PC-3 (cell line): Measurements from ENCODE around the gene PXN. TPM values are rescaled to one million over a fixed set of nuclear protein-coding genes. Genes with fewer than 3 reads are reported as not detected.
A peak's percentile ranks its signal among the peaks of the same experiment; 100 is the strongest.

Experiments used
- ATAC-seq: fragments of 200-7000 bp; cut with Tn5 transposase; 2 replicates; pipeline ENCODE4 v1.9.1; 2020; ENCODE audit warnings: mild to moderate bottlenecking, moderate library complexity
- BruUV-seq: library from RNA; stranded (reverse); fragments of 400-500 nt; replicated peaks from 2 replicates; lab custom pipeline; 2021; lab: Mats Ljungman, UMichigan
- CTCF ChIA-PET: fragments of 300-600 bp; sonication (Branson Sonifier 250); formaldehyde crosslinking; loops from one replicate; lab custom pipeline; 2022; ENCODE audit warnings: antibody characterized with exemption; lab: Charles Lee
- POLR2A ChIA-PET: fragments of 300-600 bp; sonication (Branson Sonifier 250); formaldehyde crosslinking; loops from one replicate; lab custom pipeline; 2022; ENCODE audit warnings: antibody characterized with exemption; ENCODE audit not compliant: unreplicated experiment; lab: Charles Lee
- DNase-seq: peaks from one replicate; pipeline ENCODE4 v3.0.0-alpha.2; 2015
- H2AFZ ChIP-seq: fragments of 300-600 bp; sonication (generic); 2 replicates; pipeline ENCODE4 v1.6.0; 2016; ENCODE audit warnings: antibody characterized with exemption, low read length
- H3F3A ChIP-seq: fragments of 300-600 bp; sonication (generic); one replicate; pipeline ENCODE4 v1.6.0; 2017; ENCODE audit warnings: antibody characterized with exemption, low read length, control low read depth, mild to moderate bottlenecking; ENCODE audit not compliant: unreplicated experiment
- H3K27ac ChIP-seq: fragments of 300-600 bp; sonication (generic); 2 replicates; pipeline ENCODE4 v1.5.1; 2016; ENCODE audit warnings: mild to moderate bottlenecking, low read length
- H3K27me3 ChIP-seq: fragments of 300-600 bp; sonication (generic); 2 replicates; pipeline ENCODE4 v1.6.1; 2016; ENCODE audit warnings: low read length, mixed read lengths
- H3K36me3 ChIP-seq: fragments of 300-600 bp; sonication (generic); 2 replicates; pipeline ENCODE4 v1.6.1; 2016; ENCODE audit warnings: low read depth, mixed run types, low read length, mixed read lengths
- H3K4me1 ChIP-seq: fragments of 300-600 bp; sonication (generic); 2 replicates; pipeline ENCODE4 v1.5.1; 2016; ENCODE audit warnings: low read length; ENCODE audit not compliant: insufficient read depth
- H3K4me2 ChIP-seq: fragments of 300-600 bp; sonication (generic); 2 replicates; pipeline ENCODE4 v1.6.0; 2016; ENCODE audit warnings: low read length
- H3K4me3 ChIP-seq: fragments of 300-600 bp; sonication (generic); 2 replicates; pipeline ENCODE4 v1.5.1; 2016; ENCODE audit warnings: mild to moderate bottlenecking, low read length, mixed read lengths
- H3K79me2 ChIP-seq: fragments of 300-600 bp; sonication (generic); 2 replicates; pipeline ENCODE4 v1.6.1; 2017; ENCODE audit warnings: low read length, mixed read lengths
- H3K9ac ChIP-seq: fragments of 300-600 bp; sonication (generic); 2 replicates; pipeline ENCODE4 v1.6.0; 2016; ENCODE audit warnings: mild to moderate bottlenecking, low read length
- H3K9me2 ChIP-seq: fragments of 300-600 bp; sonication (generic); replicated peaks from 2 replicates; pipeline ENCODE4 v1.6.1; 2016; ENCODE audit warnings: mixed run types, low read length, mixed read lengths
- H3K9me3 ChIP-seq: fragments of 300-600 bp; sonication (generic); 2 replicates; pipeline ENCODE4 v1.6.1; 2016; ENCODE audit warnings: low read length, mixed read lengths
- H4K20me1 ChIP-seq: fragments of 300-600 bp; sonication (generic); 2 replicates; pipeline ENCODE4 v1.6.1; 2016; ENCODE audit warnings: low read length, mixed read lengths
- EZH2 ChIP-seq: fragments of 300-600 bp; sonication (generic); IDR thresholded peaks from one replicate; pipeline ENCODE4 v1.6.1; 2017; ENCODE audit warnings: antibody characterized with exemption, mild to moderate bottlenecking, low read length; ENCODE audit not compliant: unreplicated experiment
- EZH2phosphoT487 ChIP-seq: fragments of 300-600 bp; sonication (generic); IDR thresholded peaks from 2 replicates; pipeline ENCODE4 v1.6.1; 2018; ENCODE audit warnings: mild to moderate bottlenecking, antibody characterized with exemption, low read length, borderline replicate concordance
- intact Hi-C: fragments of 100-400 bp; cut with micrococcal nuclease; formaldehyde crosslinking; loops from 2 replicates; pipeline ENCODE4 v1.9.0; 2023
- total RNA-seq: library from RNA; depleted of rRNA; stranded (reverse); fragments of >200 nt; gene quantifications from 2 replicates; pipeline ENCODE4 v1.2.3, GENCODE V29; 2014
- TF ChIP-seq, protein P1 (sequence below): fragments of 300-600 bp; sonication (generic); conservative IDR thresholded peaks from 2 replicates; pipeline ENCODE4 v1.5.1; 2017; ENCODE audit warnings: antibody characterized with exemption, low read depth, mild to moderate bottlenecking, low read length

Gene PXN
- total RNA-seq, 1 experiment from 2014 or later, result 313 TPM

DNA sequence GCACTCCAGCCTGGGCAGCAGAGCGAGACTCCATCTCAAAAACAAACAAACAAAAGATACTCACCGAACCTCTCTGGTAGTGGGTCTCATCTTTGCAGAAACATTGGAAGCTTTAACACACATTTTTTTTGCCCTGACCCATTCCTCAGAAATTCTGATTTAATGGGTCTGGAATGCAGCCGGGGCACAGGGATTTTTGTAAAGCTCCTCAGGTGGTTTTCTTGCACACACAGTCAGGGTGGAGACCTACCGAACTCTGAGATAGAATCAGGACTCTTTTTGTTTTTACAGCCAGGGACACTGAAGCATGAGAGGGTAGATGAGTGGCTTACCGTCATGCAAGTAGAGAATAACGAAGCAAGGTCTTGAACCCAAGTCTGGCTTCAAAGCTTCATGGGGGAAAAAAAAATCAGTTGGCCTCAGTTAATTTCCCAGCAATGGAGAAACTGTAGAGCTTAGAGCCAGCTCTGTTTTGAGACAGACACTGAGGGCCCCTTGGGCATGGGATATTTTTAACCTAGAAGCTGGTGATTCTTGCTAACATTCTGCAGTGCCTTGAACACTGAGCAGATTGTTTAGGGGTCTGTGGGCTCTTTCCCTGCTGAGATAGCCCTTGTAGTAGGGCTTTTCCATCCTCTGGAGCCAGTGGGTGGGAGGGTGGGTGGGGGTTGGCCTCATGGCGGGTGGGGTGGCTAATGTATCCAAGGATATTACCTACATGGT lies 21.4 kb upstream of the PXN start:
- intact Hi-C loops, result no loop called here
- BruUV-seq, result no TSS peak
- H4K20me1 ChIP-seq, result no peaks in the 10 kb centered on the region
- H3K4me3 ChIP-seq, result peak overlapping the region; percentile 27; the same call in 1 of the 2 replicates
- no peaks in the 10 kb centered on the region for H3K36me3 ChIP-seq
- peaks cover 10% of the 10 kb centered on the region for H3F3A ChIP-seq
- TF ChIP-seq EZH2phosphoT487 (no peak), EZH2 (no peak)
- TF ChIP-seq, protein P1, sequence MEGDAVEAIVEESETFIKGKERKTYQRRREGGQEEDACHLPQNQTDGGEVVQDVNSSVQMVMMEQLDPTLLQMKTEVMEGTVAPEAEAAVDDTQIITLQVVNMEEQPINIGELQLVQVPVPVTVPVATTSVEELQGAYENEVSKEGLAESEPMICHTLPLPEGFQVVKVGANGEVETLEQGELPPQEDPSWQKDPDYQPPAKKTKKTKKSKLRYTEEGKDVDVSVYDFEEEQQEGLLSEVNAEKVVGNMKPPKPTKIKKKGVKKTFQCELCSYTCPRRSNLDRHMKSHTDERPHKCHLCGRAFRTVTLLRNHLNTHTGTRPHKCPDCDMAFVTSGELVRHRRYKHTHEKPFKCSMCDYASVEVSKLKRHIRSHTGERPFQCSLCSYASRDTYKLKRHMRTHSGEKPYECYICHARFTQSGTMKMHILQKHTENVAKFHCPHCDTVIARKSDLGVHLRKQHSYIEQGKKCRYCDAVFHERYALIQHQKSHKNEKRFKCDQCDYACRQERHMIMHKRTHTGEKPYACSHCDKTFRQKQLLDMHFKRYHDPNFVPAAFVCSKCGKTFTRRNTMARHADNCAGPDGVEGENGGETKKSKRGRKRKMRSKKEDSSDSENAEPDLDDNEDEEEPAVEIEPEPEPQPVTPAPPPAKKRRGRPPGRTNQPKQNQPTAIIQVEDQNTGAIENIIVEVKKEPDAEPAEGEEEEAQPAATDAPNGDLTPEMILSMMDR, result no peak
- H3K79me2 ChIP-seq, result no peaks in the 10 kb centered on the region
- no peaks in the 10 kb centered on the region for H3K9me3 ChIP-seq
- ATAC-seq (no peak), DNase-seq (peak; percentile 79)
- H3K27me3 ChIP-seq, result no peaks in the 10 kb centered on the region
- peak overlapping the region; percentile 65 for H3K4me2 ChIP-seq
- no peaks in the 10 kb centered on the region for H3K9me2 ChIP-seq
- no peak overlapping the region for H3K27ac ChIP-seq
- ChIA-PET CTCF (interaction anchor here (0.6 kb wide), 2 partner anchors 78 to 89 kb away, joined by 3 read pairs; no protein-coding TSS in a partner anchor), POLR2A (interaction anchor here (0.5 kb wide), 1 partner anchor 52 kb away, joined by 4 read pairs; no protein-coding TSS in a partner anchor)
- H3K9ac ChIP-seq, result no peak overlapping the region
- peak overlapping the region; percentile 56 for H2AFZ ChIP-seq
- H3K4me1 ChIP-seq, result peaks cover 18% of the 10 kb centered on the region

DNA sequence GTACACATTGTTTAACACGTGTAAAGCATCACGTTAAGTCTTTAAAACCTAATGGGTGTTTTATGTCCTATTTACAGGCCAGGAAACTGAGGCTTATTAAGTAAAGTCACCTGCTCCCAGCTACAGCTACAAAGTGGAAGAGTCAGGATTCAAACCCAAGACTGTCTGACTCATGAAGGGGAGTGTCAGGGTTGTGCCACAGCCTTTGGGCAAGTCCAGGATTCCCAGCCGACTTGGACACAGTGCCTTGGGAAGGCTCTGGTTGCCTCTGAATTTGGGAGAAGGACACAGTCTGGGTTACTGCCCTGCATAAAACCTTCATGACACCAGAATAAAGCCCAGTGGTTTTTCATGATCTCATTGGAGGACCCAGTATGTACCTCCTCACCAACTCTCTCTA lies 18.9 kb upstream of the PXN start:
- ChIA-PET CTCF (no interaction called here), POLR2A (no interaction called here)
- Histone ChIP-seq H3K9me3 (no peaks in the 10 kb centered on the region), H2AFZ (no peak overlapping the region), H3K4me1 (peaks cover 11% of the 10 kb centered on the region), H3K27ac (no peak overlapping the region), H3K27me3 (no peaks in the 10 kb centered on the region), H3K4me2 (no peak overlapping the region), H3K4me3 (no peak overlapping the region), H3K36me3 (no peaks in the 10 kb centered on the region), H3K9me2 (no peaks in the 10 kb centered on the region), H4K20me1 (no peaks in the 10 kb centered on the region), H3K9ac (no peak overlapping the region), H3K79me2 (no peaks in the 10 kb centered on the region), H3F3A (no peaks in the 10 kb centered on the region)
- DNase-seq (no peak), ATAC-seq (0 out of 2 replicates have a peak, but pooled peaks have one; percentile 33)
- no peak for TF ChIP-seq EZH2
- intact Hi-C loops, result no loop called here
- no TSS peak for BruUV-seq

DNA sequence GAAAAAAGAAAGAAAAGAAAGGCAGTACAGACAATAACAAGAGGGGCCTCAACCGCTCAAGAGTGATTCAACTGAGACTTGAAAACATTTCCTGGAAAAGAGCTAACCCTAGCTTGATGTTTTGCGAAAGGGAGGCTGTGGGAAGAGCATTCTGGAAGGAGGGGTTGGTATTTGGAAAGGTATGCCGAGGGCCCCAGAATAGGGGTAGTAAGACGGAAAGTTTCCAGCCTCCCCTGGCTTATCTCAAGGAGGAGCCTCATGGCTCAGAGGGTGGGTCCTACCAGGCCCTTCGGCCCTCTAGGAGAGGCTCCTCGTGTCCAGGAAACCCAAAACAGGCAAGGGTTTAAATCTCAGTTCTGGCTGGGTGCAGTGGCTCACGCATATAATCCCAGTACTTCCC lies 17.8 kb upstream of the PXN start:
- no peak overlapping the region for H2AFZ ChIP-seq
- BruUV-seq, result no TSS peak

More for the DNA sequence above, 17.8 kb upstream of the PXN start:
- H3K9me2 ChIP-seq, result no peaks in the 10 kb centered on the region
- no peaks in the 10 kb centered on the region for H4K20me1 ChIP-seq
- no peaks in the 10 kb centered on the region for H3K36me3 ChIP-seq
- H3K27ac ChIP-seq, result no peak overlapping the region
- POLR2A ChIA-PET, result no interaction called here
- TF ChIP-seq EZH2, result no peak
- TF ChIP-seq, protein P1, result no peak
- TF ChIP-seq EZH2phosphoT487, result no peak
- no peaks in the 10 kb centered on the region for H3K79me2 ChIP-seq
- H3K9ac ChIP-seq, result no peak overlapping the region
- ATAC-seq (no peak), DNase-seq (no peak)
- intact Hi-C loops, result no loop called here
- CTCF ChIA-PET, result no interaction called here
- H3K4me2 ChIP-seq, result no peak overlapping the region
- H3K9me3 ChIP-seq, result no peaks in the 10 kb centered on the region
- peaks cover 11% of the 10 kb centered on the region for H3K4me1 ChIP-seq
- no peaks in the 10 kb centered on the region for H3K27me3 ChIP-seq
- H3F3A ChIP-seq, result no peaks in the 10 kb centered on the region
- H3K4me3 ChIP-seq, result no peak overlapping the region
